ENCODE data around the gene RAB10. TPM values are rescaled to one million over a fixed set of nuclear protein-coding genes. Genes with fewer than 3 reads are reported as not detected.
"Not testable (repeated sequence)": the region's sequence is repeated elsewhere in the genome, so short reads cannot be mapped to it uniquely, and the experiment has no call there.

RAB10 gene
- 100 to 1,000 TPM in 7 of 10 donors, 10 to 100 TPM in 3; 84.2 to 117 (median 104) TPM for polyA plus RNA-seq (ENCODE audit: insufficient read length in 10 of 10)
- long read RNA-seq, donor 1, transcript RAB10-201 (6 exons, 3,535 nt): major isoform, 33 of 46 reads
- long read RNA-seq, donor 1, partial matches to known transcripts: 13 of 46 reads
- long read RNA-seq, donor 1, other reads (novel, unspliced or antisense): 0 of 46 reads
- long read RNA-seq, donor 2, transcript RAB10-201 (6 exons, 3,535 nt): major isoform, 25 of 39 reads
- long read RNA-seq, donor 2, partial matches to known transcripts: 14 of 39 reads
- long read RNA-seq, donor 2, other reads (novel, unspliced or antisense): 0 of 39 reads
- long read RNA-seq, donor 3: 0 reads
- long read RNA-seq, donor 4, transcript RAB10-201 (6 exons, 3,535 nt): major isoform, 16 of 29 reads
- long read RNA-seq, donor 4, partial matches to known transcripts: 13 of 29 reads
- long read RNA-seq, donor 4, other reads (novel, unspliced or antisense): 0 of 29 reads
- long read RNA-seq, donor 5, transcript RAB10-201 (6 exons, 3,535 nt): major isoform, 22 of 56 reads
- long read RNA-seq, donor 5, partial matches to known transcripts: 34 of 56 reads
- long read RNA-seq, donor 5, other reads (novel, unspliced or antisense): 0 of 56 reads
- long read RNA-seq, donor 6, transcript RAB10-201 (6 exons, 3,535 nt): major isoform, 49 of 63 reads
- long read RNA-seq, donor 6, partial matches to known transcripts: 14 of 63 reads
- long read RNA-seq, donor 6, other reads (novel, unspliced or antisense): 0 of 63 reads
- long read RNA-seq, donor 7, transcript RAB10-201 (6 exons, 3,535 nt): major isoform, 22 of 50 reads
- long read RNA-seq, donor 7, partial matches to known transcripts: 28 of 50 reads
- long read RNA-seq, donor 7, other reads (novel, unspliced or antisense): 0 of 50 reads
- long read RNA-seq, donor 8, transcript RAB10-201 (6 exons, 3,535 nt): major isoform, 20 of 27 reads
- long read RNA-seq, donor 8, partial matches to known transcripts: 7 of 27 reads
- long read RNA-seq, donor 8, other reads (novel, unspliced or antisense): 0 of 27 reads
- long read RNA-seq, donor 9, partial matches to known transcripts: 0 of 3 reads
- long read RNA-seq, donor 9, other reads (novel, unspliced or antisense): 0 of 3 reads

DNA sequence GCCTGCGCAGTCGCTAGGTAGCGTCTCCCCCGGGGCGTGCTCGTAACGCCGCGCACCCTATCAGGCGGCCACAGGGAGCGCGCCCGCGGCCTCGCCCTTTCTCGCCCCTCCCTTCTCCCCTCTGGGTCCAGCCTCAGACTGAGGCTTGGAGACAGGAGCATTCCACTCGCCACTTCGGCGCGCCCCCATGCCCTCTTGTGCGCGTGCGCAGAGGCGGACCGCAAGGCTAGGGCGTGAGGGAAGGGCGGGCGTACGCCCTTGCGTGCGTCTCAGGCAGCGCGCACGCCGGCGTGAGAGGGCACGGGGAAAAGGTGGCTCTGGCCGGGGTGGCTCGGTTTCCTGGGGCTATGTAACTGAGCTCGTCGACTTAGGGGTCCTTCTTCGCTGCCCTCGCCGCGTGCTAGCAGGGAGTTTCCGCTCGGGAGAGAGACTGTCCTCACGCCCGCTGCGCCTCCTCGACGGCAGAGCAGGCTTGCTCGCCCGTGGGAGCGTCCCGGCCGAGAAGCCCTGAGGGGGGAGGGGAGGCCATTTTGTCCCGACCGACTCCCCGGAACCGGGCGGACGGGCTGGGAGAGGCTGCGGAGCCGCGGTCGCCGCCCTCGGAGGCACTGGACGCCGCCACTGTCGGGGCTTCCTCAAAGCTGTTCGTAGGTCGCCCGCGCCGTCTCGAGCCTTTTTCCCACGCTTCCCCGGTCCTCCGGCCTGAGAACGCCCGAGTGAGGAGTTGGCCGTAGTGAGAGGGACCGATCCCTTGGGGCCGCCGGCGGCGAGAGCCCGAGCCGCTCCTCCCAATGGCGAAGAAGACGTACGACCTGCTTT is at the start of gene RAB10:
Gene RAB10 (plus strand): TSS at position 267 of the 819 bp plus-strand sequence. CDS start 525 bp downstream, at position 792.
- DNase-seq: peak; percentile 99 to 100 (median 99)

DNA sequence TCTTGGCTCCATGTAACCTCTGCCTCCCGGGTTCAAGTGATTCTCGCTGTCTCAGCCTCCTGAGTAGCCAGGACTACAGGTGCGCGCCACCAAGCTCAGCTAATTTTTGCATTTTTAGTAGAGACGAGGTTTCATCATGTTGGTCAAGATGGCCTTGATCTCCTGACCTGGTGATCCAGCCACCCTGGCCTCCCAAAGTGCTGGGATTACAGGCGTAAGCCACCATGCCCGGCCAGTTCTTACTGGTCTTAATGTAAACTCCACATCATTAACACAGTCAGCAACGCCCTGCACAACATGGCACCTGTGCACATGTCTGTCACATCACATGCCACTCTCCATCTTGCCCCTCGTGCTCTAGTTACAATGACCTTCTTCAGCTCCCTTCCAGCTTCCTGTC is 45.8 kb upstream of the RAB10 start:
- DNase-seq: no peak

DNA sequence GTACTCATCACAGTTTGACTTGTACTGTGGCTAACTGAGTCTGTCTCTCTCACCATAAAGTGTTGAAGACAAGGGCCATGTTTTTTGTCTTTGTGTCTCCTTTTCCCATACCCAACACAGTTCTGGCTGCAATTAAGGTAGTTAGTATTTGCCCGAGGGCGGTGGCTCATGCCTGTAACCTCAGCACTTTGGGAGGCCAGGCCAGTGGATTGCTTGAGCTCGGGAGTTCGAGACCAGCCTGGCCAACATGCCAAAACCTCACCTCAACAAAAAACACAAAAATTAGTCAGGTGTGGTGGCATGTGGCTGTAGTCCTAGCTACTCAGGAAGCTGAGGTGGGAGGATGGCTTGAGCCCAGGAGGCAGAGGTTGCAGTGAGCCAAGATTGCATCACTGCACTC is 44.7 kb upstream of the RAB10 start:
- DNase-seq: no peak

DNA sequence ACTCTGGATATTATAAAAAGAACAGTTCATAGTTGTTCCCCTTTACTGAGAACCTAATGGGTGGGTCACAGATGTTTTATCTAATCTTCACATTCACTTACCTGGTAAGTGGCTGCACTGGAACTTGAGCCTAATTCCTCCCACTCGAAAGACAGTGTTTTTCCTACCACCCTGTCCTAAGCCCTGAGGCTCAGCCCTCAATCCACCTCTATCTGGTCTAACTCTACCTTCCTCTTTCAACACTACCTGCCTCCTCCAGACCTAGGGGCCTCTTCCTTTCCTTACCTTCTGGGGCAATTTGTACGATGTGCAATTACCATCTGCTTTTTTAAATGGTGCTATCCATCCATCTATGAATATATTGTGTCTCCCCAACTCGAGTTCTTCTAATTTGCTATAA is 41.9 kb upstream of the RAB10 start:
- DNase-seq: no peak

DNA sequence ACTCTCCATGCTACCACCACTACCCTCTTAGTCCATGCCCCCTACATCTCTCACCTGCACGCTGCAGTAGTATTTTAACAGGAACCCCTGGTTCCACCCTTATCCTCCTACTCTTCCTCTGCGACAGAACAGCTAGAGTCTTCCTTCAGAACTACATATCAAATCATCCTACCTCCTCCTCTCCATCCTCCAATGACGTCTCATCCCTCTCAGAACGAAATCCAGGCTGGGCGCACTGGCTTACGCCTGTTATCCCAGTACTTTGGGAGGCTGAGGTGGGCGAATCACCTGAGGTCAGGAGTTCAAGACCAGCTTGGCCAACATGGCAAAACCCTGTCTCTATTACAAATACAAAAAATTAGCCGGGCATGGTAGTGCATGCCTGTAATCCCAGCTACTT is 41.3 kb upstream of the RAB10 start:
- no peak for DNase-seq

DNA sequence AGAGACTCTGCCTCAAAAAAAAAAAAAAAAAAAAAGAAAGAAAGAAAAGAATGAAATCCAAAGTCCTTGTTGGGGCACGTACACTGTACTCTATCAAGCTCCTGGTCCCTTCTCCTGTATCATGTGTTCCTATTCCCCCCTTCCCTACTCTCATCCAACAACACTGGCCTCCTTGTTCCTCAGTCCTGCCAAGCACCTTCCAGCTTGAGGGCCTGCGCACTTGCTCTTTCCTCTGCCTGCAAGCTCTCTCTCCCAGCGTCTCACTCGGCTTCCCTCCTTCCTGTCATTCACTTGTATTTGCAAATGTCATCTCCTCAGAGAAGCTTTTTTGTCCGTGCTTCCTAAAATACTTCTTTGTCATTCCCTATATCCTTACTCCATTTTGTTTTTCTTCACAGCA is 40.8 kb upstream of the RAB10 start:
- no peak for DNase-seq

DNA sequence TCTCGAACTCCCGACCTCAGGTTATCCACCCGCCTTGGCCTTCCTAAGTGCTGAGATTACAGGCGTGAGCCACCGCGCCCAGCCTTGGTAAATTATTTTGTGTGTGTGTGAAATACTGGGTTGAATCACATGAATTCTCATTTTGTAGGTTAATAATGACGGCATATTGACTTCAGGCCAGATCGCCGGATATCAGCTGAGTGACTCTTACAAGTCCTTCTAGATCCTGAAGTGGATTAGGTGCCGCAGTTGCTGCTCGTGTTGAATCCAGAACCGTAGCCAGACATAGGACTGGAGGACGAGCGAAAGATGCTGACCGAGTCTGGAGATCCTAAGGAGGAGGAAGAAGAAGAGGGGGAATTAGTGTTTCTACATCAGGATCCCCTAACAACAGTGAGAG is 39.4 kb upstream of the RAB10 start:
- no peak for DNase-seq

DNA sequence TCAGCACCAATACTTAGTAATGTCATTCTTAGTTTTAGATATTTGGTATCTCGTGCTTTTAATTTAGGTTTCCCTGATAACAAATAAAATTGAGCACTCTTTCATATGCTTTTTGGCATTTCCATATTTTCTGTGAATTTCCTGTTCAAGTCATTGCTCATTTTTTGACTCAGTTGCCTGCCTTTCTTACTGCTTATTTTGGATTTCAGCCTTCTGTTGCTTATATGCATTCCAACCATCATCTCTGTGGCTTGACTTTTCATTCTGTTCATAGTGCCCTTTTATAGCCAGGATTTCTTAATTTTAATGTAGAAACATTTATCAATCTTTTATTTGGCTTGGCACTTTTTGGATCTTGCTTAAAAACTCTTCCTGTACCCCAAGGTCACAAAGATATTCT is 37.0 kb upstream of the RAB10 start:
- DNase-seq: no peak

DNA sequence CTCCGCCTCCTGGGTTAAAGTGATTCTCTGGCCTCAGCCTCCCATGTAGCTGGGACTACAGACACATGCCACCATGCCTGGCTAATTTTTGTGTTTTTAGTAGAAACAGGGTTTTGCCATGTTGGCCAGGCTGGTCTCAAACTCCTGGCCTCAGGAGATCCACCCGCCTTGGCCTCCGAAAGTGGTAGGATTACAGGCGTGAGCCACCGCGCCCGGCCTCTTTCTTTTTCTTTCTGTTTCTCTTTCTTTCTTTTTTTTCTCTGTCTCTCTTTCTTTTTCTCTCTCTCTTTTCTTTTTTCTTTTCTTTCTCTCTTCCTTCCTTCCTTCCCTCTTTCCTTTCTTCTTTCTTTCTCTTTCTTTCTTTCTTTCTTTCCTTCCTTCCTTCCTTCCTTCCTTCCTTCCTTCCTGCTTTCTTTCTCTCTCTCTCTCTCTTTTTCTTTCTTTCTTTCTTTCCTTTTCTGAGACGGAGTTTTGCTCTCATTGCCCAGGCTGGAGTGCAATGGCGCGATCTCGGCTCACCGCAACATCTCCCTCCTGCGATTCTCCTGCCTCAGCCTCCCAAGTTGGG is 35.0 kb upstream of the RAB10 start:
- not testable (repeated sequence) for DNase-seq

DNA sequence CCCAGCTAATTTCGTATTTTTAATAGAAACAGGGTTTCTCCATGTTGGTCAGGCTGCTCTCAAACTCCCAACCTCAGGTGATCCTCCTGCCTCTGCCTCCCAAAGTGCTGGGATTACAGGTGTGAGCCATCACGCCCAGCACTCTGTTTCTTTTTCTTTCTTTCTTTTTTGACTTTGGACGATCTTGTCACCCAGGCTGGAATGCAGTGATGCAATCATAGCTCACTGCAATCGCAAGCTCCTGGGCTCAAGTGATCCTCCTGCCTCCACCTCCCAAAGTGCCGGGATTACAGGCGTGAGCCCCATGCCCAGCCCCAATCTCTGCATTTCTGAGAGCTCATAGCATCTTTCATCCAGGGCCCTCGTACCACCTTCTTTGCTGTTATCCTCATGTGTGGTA is 34.5 kb upstream of the RAB10 start:
- DNase-seq: not testable (repeated sequence)

DNA sequence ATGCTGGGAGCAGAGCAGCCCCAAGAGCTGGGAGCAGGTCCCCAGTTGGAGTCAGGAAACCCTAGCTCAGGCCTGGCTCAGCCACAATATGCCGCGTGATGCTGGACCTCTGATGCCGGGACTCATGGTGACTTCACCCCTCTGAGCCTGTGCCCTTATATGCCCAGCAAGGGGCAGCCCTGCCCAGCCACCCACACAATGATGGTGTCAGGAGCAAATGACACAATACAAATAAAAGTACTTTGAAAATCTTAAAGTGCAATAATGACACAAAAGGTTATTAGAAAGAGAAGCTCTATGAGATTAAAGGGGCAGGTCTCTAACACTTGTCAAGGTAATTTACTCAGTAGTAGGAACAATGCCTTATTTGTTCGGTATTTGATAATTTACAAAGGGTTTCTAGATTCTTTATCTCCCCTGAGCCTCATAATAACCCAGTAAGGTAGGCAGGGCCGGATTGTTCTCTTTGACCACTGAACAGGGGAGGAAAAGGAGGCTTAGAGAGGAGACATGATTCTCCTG is 33.3 kb upstream of the RAB10 start:
- no peak for DNase-seq

DNA sequence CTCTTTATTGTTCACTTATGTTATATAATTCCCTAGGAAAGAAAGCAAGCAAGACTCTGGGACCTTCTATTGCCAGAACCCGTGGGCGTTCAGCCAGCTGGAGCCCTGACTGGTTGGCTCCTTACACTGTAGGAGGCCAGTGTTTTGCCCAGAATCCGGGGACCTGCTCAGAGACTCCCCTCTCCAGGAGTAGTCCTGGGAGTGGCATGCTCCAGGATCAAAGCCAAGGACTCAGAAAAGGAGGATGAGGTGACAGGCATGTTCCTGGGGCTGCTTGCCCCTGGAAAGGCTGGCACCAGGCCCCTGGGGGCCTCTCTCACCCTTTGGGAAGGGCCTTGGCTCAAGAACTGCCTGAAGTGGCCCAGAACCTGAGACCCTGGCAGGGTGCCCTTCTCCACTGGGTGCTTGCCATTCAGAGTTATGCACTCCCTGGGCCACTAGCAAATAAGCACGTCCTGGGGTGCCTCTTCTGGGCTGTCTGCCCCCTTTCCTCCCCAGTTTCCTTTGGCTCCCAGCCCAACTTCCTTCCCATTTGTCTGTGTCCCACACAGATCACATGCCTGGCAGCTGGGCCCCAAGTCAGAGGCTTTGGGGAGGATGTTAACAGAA is 32.0 kb upstream of the RAB10 start:
- peak in 2 of 3 donors; percentile 47 to 67 for DNase-seq

DNA sequence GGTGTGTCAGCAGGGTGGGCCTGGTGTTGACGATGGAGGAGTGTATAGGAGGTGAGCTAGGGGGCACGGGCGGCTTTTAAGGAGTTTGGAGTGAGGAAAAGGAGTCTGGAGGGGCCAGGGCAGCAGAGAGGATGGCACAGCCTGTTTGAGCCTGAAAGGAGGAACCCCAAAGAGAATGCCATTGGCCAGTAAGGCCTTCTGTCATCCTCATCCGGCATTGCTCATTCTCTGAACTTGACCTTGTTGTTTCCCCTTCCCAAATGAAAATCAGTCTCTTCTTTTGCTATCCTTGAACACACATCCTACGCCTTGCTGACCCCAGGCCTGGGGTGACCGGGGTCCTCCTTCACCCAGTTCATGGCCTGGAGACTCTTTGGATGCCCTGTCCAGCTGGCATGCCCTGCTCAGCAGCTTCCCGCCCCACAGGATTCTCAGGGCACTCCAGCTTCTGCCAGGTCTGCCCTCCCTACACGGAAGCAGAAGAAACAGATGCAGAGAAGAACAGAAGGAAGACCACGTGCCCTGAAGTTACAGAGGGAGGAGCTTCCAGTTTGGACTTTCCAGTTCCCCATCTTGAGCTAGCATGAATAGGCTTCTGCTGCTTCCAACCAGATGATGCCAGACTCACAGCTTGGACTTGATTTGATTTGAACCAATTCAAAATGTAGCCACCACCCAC is 31.1 kb upstream of the RAB10 start:
- DNase-seq: peak in 1 of 3 donors; percentile 59

DNA sequence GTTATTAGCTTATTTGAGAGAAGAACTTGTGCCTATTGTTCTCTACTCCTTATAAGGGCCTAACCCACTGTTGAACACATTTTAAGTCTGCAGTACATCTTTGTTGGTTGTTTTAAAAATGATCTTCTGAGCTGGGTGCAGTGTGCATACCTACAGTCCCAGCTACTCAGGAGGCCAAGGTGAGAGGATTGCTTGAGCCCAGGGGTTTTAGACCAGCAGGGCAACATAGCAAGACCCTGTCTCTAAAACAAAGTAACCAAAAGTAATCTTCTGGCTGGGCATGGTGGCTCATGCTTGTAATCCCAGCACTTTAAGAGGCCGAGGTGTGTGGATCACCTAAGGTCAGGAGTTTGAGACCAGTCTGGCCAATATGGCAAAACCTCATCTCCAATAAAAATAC is 25.8 kb upstream of the RAB10 start:
- DNase-seq: no peak

DNA sequence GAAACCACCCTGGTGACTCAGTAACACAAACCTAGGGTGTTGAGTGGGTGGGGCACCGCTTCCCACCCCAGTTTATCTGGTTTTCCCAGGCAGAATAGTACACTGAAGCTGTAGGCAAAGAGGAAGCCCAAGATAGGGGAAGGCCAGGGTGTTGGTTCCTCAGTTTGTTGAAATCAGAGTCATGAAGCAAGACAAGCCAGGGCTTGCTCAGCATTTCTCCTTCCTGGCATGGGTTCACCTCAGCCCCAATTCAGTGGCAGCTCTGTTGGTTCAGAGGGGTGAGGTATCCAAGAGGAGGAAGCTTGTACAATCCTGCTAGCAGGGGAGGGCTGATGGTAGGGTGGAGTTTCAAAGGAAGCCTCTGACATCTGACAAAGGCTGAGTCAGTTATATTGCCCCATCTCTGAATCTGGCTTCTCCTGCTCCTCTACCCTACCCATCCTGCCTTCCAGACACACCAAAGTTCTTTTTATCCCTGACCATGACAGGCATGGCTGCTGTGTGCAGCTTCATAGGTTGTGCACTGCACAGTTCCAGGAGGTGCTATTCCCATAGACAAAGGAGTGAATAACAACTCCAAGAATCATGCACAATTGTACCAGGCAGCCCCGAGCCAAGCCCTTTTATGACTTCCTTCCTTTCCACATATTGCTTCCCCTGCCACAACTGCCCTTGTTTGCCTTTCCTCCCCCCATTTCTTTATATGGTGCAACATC is 24.9 kb upstream of the RAB10 start:
- DNase-seq: peak in 1 of 3 donors; percentile 53

DNA sequence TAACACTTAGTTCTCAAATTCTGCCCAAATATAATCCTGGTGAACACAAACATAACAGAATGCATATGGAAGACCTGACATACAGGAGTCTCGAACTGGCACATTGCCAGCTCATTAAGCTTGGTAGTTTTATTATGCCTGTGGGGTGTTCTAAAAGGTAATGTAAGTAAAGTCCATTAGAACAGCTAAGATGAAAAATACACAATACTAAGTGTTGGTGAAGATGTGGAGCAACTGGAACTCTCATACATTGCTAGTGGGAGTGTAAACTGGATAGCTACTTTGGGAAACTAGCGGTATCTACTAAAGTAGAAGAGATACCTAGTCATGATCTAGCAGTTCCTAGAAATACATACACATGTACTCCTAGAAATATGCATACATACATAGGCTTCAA is 24.3 kb upstream of the RAB10 start:
- DNase-seq: no peak

DNA sequence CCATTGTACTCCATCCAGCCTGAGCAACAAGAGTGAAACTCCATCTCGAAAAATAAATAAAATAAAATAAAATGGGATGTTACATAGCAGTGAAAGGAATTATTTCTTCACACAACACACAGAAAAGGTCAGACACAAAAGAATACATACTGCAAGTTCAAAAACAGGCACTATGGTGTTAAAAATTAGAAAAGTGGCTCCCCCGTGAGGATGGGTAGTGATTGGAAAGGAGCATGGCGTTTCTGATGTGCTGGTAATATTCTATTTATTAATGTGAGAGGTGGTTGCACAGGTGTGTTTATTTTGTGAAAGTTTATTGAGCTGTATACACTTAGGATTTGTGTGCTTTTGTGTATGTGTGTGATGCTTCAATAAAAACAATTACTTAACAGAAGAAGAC is 22.9 kb upstream of the RAB10 start:
- no peak for DNase-seq

DNA sequence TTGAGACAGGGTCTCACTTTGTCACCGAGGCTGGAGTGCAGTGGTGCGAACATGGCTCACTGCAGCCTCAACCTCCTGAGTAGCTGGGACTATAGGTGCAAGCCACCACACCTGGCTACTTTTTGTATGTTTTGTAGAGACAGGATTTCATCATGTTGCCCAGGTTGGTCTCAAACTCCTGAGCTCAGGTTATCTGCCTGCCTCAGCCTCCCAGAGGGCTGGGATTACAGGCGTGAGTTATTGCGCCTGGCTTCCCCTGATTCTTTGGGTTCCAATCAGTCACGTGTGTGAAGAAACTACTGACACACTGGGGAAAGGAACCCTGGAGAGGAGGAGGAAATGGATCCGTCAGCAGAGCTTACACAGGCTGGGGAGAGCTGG is 22.3 kb upstream of the RAB10 start:
- DNase-seq: no peak

Data from muscle of back (tissue), 13 donors.